ENCODE measurements around the gene PNO1.
"Not testable (repeated sequence)": the region's sequence is repeated elsewhere in the genome, so short reads cannot be mapped to it uniquely, and the experiment has no call there.

PNO1 gene

GRCh38 chr2:68157402-68158133 lies at the start of gene PNO1:
Gene PNO1 (plus strand): TSS chr2:68157888. CDS start chr2:68157935, 47 bp downstream.
- DNase-seq (ENCODE audit: low read depth) = peak; percentile 96

- DNase-seq (ENCODE audit: low read depth) = no peak
Observed at GRCh38 chr2:68108120-68108519, 49.6 kb upstream of the PNO1 start.

GRCh38 chr2:68110102-68110501 lies 47.6 kb upstream of the PNO1 start:
- DNase-seq (ENCODE audit: low read depth) = peak; percentile 5

- no peak for DNase-seq (ENCODE audit: low read depth)
Observed at GRCh38 chr2:68115965-68116364, 41.7 kb upstream of the PNO1 start.

GRCh38 chr2:68117922-68118321 lies 39.8 kb upstream of the PNO1 start:
- DNase-seq (ENCODE audit: low read depth) = not testable (repeated sequence)

GRCh38 chr2:68118816-68119215 lies 38.9 kb upstream of the PNO1 start:
- DNase-seq (ENCODE audit: low read depth) = no peak

- DNase-seq (ENCODE audit: low read depth) = no peak
Observed at GRCh38 chr2:68119504-68119903, 38.2 kb upstream of the PNO1 start.

GRCh38 chr2:68121873-68122679 lies 35.6 kb upstream of the PNO1 start:
- DNase-seq (ENCODE audit: low read depth) = peak; percentile 81

GRCh38 chr2:68122680-68122964 lies 35.1 kb upstream of the PNO1 start:
- DNase-seq (ENCODE audit: low read depth) = no peak

- peak; percentile 35 for DNase-seq (ENCODE audit: low read depth)
Observed at GRCh38 chr2:68124321-68124720, 33.4 kb upstream of the PNO1 start.

- no peak for DNase-seq (ENCODE audit: low read depth)
Observed at GRCh38 chr2:68125821-68126220, 31.9 kb upstream of the PNO1 start.

GRCh38 chr2:68126561-68126960 lies 31.1 kb upstream of the PNO1 start:
- DNase-seq (ENCODE audit: low read depth) = no peak

- DNase-seq (ENCODE audit: low read depth) = no peak
Observed at GRCh38 chr2:68127358-68128242, 30.1 kb upstream of the PNO1 start.

GRCh38 chr2:68134120-68134519 lies 23.6 kb upstream of the PNO1 start:
- no peak for DNase-seq (ENCODE audit: low read depth)

GRCh38 chr2:68134554-68134953 lies 23.1 kb upstream of the PNO1 start:
- no peak for DNase-seq (ENCODE audit: low read depth)

- DNase-seq (ENCODE audit: low read depth) = no peak
Observed at GRCh38 chr2:68135448-68136320, 22.0 kb upstream of the PNO1 start.

- DNase-seq (ENCODE audit: low read depth) = no peak
Observed at GRCh38 chr2:68141875-68142274, 15.8 kb upstream of the PNO1 start.

- DNase-seq (ENCODE audit: low read depth) = peak; percentile 21
Observed at GRCh38 chr2:68151037-68151436, 6.7 kb upstream of the PNO1 start.

GRCh38 chr2:68152681-68153347 lies 4.9 kb upstream of the PNO1 start:
- DNase-seq (ENCODE audit: low read depth) = no peak

GRCh38 chr2:68155618-68156017 lies 2.1 kb upstream of the PNO1 start:
- no peak for DNase-seq (ENCODE audit: low read depth)

GRCh38 chr2:68156419-68156818 lies 1.3 kb upstream of the PNO1 start:
- no peak for DNase-seq (ENCODE audit: low read depth)
